CD8-positive, alpha-beta memory T cell (primary cell): ENCODE data around the gene SYVN1. TPM values are rescaled to one million over a fixed set of nuclear protein-coding genes. Genes with fewer than 3 reads are reported as not detected.
A peak's percentile ranks its signal among the peaks of the same experiment; 100 is the strongest.
"Not testable (repeated sequence)": the region's sequence is repeated elsewhere in the genome, so short reads cannot be mapped to it uniquely, and the experiment has no call there.

Source experiments
- CTCF ChIA-PET: fragments of 350-600 bp; sonication (Branson Sonifier 250); formaldehyde crosslinking; loops from one replicate; lab custom pipeline; 2021; ENCODE audit warnings: antibody characterized with exemption; lab: Charles Lee
- POLR2A ChIA-PET: fragments of 350-600 bp; sonication (Branson Sonifier 250); formaldehyde crosslinking; loops from one replicate; lab custom pipeline; 2021; ENCODE audit warnings: antibody characterized with exemption; lab: Charles Lee
- DNase-seq, 5 donors: peaks; one replicate each; pipeline versions ENCODE4 v3.0.0 to v3.0.0-alpha.2; 2020 to 2022; ENCODE audit warnings: mixed read lengths in 1 of 5
- H3K27ac ChIP-seq: one replicate; pipeline ENCODE4 v1.7.0; 2013; ENCODE audit warnings: low read depth, mild to moderate bottlenecking, low read length, moderate library complexity
- H3K27me3 ChIP-seq: 2 replicates; pipeline ENCODE4 v1.7.0; 2013; ENCODE audit warnings: low read length, mild to moderate bottlenecking; ENCODE audit not compliant: insufficient read depth, poor library complexity, severe bottlenecking
- H3K36me3 ChIP-seq: 2 replicates; pipeline ENCODE4 v1.7.0; 2013; ENCODE audit warnings: mild to moderate bottlenecking, low read length, moderate library complexity; ENCODE audit not compliant: insufficient read depth
- H3K4me1 ChIP-seq: 2 replicates; pipeline ENCODE4 v1.7.0; 2013; ENCODE audit warnings: mild to moderate bottlenecking, low read length, moderate library complexity; ENCODE audit not compliant: insufficient read depth
- H3K4me3 ChIP-seq: 2 replicates; pipeline ENCODE4 v1.7.0; 2013; ENCODE audit warnings: mild to moderate bottlenecking, low read length
- H3K9me3 ChIP-seq: 2 replicates; pipeline ENCODE4 v1.7.0; 2013; ENCODE audit warnings: mild to moderate bottlenecking, low read length
- H3K27ac Mint-ChIP-seq, 8 donors: one replicate each; pipeline ENCODE4 v1.8.0; 2020 to 2021; ENCODE audit warnings: mixed read lengths in 8 of 8, mild to moderate bottlenecking in 6 of 8, inconsistent platforms in 3 of 8, moderate library complexity in 3 of 8
- H3K27me3 Mint-ChIP-seq, 2 donors: one replicate each; pipeline ENCODE4 v1.8.0; 2020 to 2021; ENCODE audit warnings: mixed read lengths in 2 of 2, mild to moderate bottlenecking in 1 of 2, moderate library complexity in 1 of 2
- H3K36me3 Mint-ChIP-seq, 3 donors: one replicate each; pipeline ENCODE4 v1.8.0; 2020 to 2021; ENCODE audit warnings: mixed read lengths in 3 of 3, inconsistent platforms in 1 of 3, mild to moderate bottlenecking in 1 of 3
- H3K4me1 Mint-ChIP-seq, 3 donors: one replicate each; pipeline ENCODE4 v1.8.0; 2020 to 2021; ENCODE audit warnings: mixed read lengths in 3 of 3, inconsistent platforms in 1 of 3, mild to moderate bottlenecking in 1 of 3
- H3K4me3 Mint-ChIP-seq, 7 donors: one replicate each; pipeline ENCODE4 v1.8.0; 2020 to 2021; ENCODE audit warnings: mixed read lengths in 7 of 7, mild to moderate bottlenecking in 6 of 7, moderate library complexity in 4 of 7, inconsistent platforms in 2 of 7
- H3K9me3 Mint-ChIP-seq, 5 donors: one replicate each; pipeline ENCODE4 v1.8.0; 2020 to 2022; ENCODE audit warnings: mixed read lengths in 5 of 5, mild to moderate bottlenecking in 3 of 5, moderate library complexity in 2 of 5, inconsistent platforms in 1 of 5
- polyA plus RNA-seq: library from polyadenylated mRNA; unstranded; fragments of 300-500 nt; fragmentation: Illumina TruSeq; gene quantifications from one replicate; pipeline ENCODE4 v1.2.3, GENCODE V29; 2021
- total RNA-seq, 2 experiments: library from RNA; stranded (reverse); gene quantifications; one replicate each; pipeline ENCODE4 v1.2.3, GENCODE V29; 2021

The SYVN1 gene
- 10 to 100 TPM; 35.1 to 39.7 TPM for total RNA-seq
- polyA plus RNA-seq, result 19.6 TPM

GRCh38 chr11:65134240-65134951 is at the start of gene SYVN1:
TSS of gene SYVN1 (minus strand) at chr11:65134519. CDS start at chr11:65133601, 918 bp downstream.
- no peaks in the 10 kb centered on the region for H3K9me3 Mint-ChIP-seq
- POLR2A ChIA-PET, result interaction anchor here (0.7 to 4.0 kb wide), 16 partner anchors 10 to 816 kb away, joined by 3 to 60 read pairs (median 4); partner anchors contain the start of genes ARL2, CAPN1, CDC42EP2 and FAU
- Histone ChIP-seq H3K4me3 (peak within 1 kb of the TSS; percentile 99), H3K27ac (peak within 1 kb of the TSS; percentile 100), H3K27me3 (no peaks in the 10 kb centered on the region), H3K4me1 (peaks cover 31% of the 10 kb centered on the region), H3K9me3 (no peaks in the 10 kb centered on the region), H3K36me3 (peaks cover 34% of the 10 kb centered on the region)
- peaks cover 35 to 52% (median 36%) of the 10 kb centered on the region in 3 donors for H3K4me1 Mint-ChIP-seq
- peaks cover 0 to 55% (median 4%) of the 10 kb centered on the region in 3 donors for H3K36me3 Mint-ChIP-seq
- H3K27me3 Mint-ChIP-seq, result peaks cover 0 to 4% of the 10 kb centered on the region in 2 donors
- CTCF ChIA-PET, result interaction anchor here (0.6 to 2.2 kb wide), 9 partner anchors 12 to 181 kb away, joined by 3 to 9 read pairs (median 4); partner anchors contain the start of genes CDC42EP2, FAU, MRPL49 and VPS51
- H3K27ac Mint-ChIP-seq, result peak within 1 kb of the TSS; percentile 98 to 100 (median 100)
- DNase-seq, result peak; percentile 86 to 95 (median 91)
- peak within 1 kb of the TSS; percentile 94 to 100 (median 98) for H3K4me3 Mint-ChIP-seq

GRCh38 chr11:65183201-65183891 is 49.0 kb upstream of the SYVN1 start:
- H3K4me1 ChIP-seq, result peaks cover 20% of the 10 kb centered on the region
- peak overlapping the region in 7 of 8 donors; percentile 11 to 96 (median 56) for H3K27ac Mint-ChIP-seq
- H3K4me1 Mint-ChIP-seq, result peaks cover 19 to 43% (median 37%) of the 10 kb centered on the region in 3 donors
- no peak overlapping the region for H3K4me3 ChIP-seq
- H3K27ac ChIP-seq, result no peak overlapping the region
- no peaks in the 10 kb centered on the region for H3K27me3 ChIP-seq
- peaks cover 7% of the 10 kb centered on the region for H3K36me3 ChIP-seq
- H3K36me3 Mint-ChIP-seq, result peaks cover 0 to 51% (median 4%) of the 10 kb centered on the region in 3 donors
- CTCF ChIA-PET, result interaction anchor here (1.0 kb wide), 1 partner anchor 14 kb away, joined by 3 read pairs; no protein-coding TSS in a partner anchor
- H3K4me3 Mint-ChIP-seq, result peak overlapping the region; percentile 68 to 94 (median 90)
- H3K27me3 Mint-ChIP-seq, result no peaks in the 10 kb centered on the region
- POLR2A ChIA-PET, result interaction anchor here (1.3 kb wide), 1 partner anchor 105 kb away, joined by 7 read pairs; no protein-coding TSS in a partner anchor
- H3K9me3 Mint-ChIP-seq, result no peaks in the 10 kb centered on the region
- no peaks in the 10 kb centered on the region for H3K9me3 ChIP-seq
- DNase-seq, result no peak

GRCh38 chr11:65182258-65183170 is 48.2 kb upstream of the SYVN1 start:
- H3K27ac Mint-ChIP-seq, result peak overlapping the region in 7 of 8 donors; percentile 74 to 99 (median 87)
- H3K4me1 Mint-ChIP-seq, result peaks cover 19 to 43% (median 37%) of the 10 kb centered on the region in 3 donors
- no peaks in the 10 kb centered on the region for H3K9me3 ChIP-seq
- DNase-seq, result peak in 1 of 5 donors; percentile 16
- no peaks in the 10 kb centered on the region for H3K27me3 Mint-ChIP-seq
- H3K27me3 ChIP-seq, result no peaks in the 10 kb centered on the region
- H3K27ac ChIP-seq, result peak overlapping the region; percentile 86
- ChIA-PET POLR2A (interaction anchor here (0.7 to 1.3 kb wide), 4 partner anchors 17 to 106 kb away, joined by 3 to 7 read pairs (median 5); partner anchors contain the start of gene TM7SF2), CTCF (interaction anchor here (0.6 to 2.0 kb wide), 7 partner anchors 12 to 1102 kb away, joined by 3 to 7 read pairs (median 3); partner anchors contain the start of gene CCDC85B)
- H3K4me3 Mint-ChIP-seq, result peak overlapping the region; percentile 75 to 97 (median 90)
- H3K9me3 Mint-ChIP-seq, result no peaks in the 10 kb centered on the region
- H3K4me1 ChIP-seq, result peaks cover 20% of the 10 kb centered on the region
- H3K36me3 ChIP-seq, result peaks cover 7% of the 10 kb centered on the region
- H3K4me3 ChIP-seq, result peak overlapping the region; percentile 68
- H3K36me3 Mint-ChIP-seq, result peaks cover 0 to 43% (median 4%) of the 10 kb centered on the region in 3 donors

GRCh38 chr11:65181569-65182257 is 47.4 kb upstream of the SYVN1 start, which contains the start of gene CAPN1:
TSS of gene CAPN1 (plus strand) at chr11:65181928. CDS start at chr11:65182702, 774 bp downstream.
- peak; percentile 54 to 85 (median 62) for DNase-seq
- ChIA-PET POLR2A (interaction anchor here (0.7 to 1.3 kb wide), 4 partner anchors 16 to 107 kb away, joined by 3 to 7 read pairs (median 5); partner anchors contain the start of gene TM7SF2), CTCF (interaction anchor here (0.6 to 2.6 kb wide), 12 partner anchors 11 to 1103 kb away, joined by 3 to 13 read pairs (median 4); partner anchors contain the start of genes CCDC85B, FAU, MRPL49 and ZNHIT2)
- Mint-ChIP-seq H3K9me3 (no peaks in the 10 kb centered on the region), H3K4me1 (peaks cover 19 to 43% (median 37%) of the 10 kb centered on the region in 3 donors), H3K36me3 (peaks cover 0 to 35% (median 3%) of the 10 kb centered on the region in 3 donors), H3K4me3 (peak within 1 kb of the TSS; percentile 89 to 97 (median 93)), H3K27me3 (no peaks in the 10 kb centered on the region), H3K27ac (peak within 1 kb of the TSS; percentile 50 to 99 (median 88))
- no peaks in the 10 kb centered on the region for H3K27me3 ChIP-seq
- H3K27ac ChIP-seq, result peak within 1 kb of the TSS; percentile 86
- H3K4me1 ChIP-seq, result peaks cover 20% of the 10 kb centered on the region
- H3K9me3 ChIP-seq, result no peaks in the 10 kb centered on the region
- peaks cover 5% of the 10 kb centered on the region for H3K36me3 ChIP-seq
- peak within 1 kb of the TSS; percentile 76 for H3K4me3 ChIP-seq

- no peaks in the 10 kb centered on the region for H3K36me3 ChIP-seq
- Mint-ChIP-seq H3K27ac (peak overlapping the region in 7 of 8 donors; percentile 50 to 92 (median 78)), H3K4me3 (peak overlapping the region; percentile 89 to 97 (median 93)), H3K27me3 (no peaks in the 10 kb centered on the region), H3K9me3 (no peaks in the 10 kb centered on the region), H3K4me1 (peaks cover 19 to 43% (median 32%) of the 10 kb centered on the region in 3 donors), H3K36me3 (peaks cover 0 to 29% (median 3%) of the 10 kb centered on the region in 3 donors)
- H3K4me1 ChIP-seq, result peaks cover 20% of the 10 kb centered on the region
- DNase-seq, result peak; percentile 35 to 67 (median 50)
- ChIA-PET POLR2A (interaction anchor here (0.7 to 1.0 kb wide), 3 partner anchors 46 to 69 kb away, joined by 3 to 5 read pairs (median 4); partner anchors contain the start of genes FAU, MRPL49 and TM7SF2), CTCF (interaction anchor here (0.7 to 2.6 kb wide), 12 partner anchors 12 to 166 kb away, joined by 3 to 13 read pairs (median 4); partner anchors contain the start of genes FAU, MRPL49, SPDYC and TM7SF2)
- no peaks in the 10 kb centered on the region for H3K9me3 ChIP-seq
- peak overlapping the region; percentile 76 for H3K4me3 ChIP-seq
- no peaks in the 10 kb centered on the region for H3K27me3 ChIP-seq
- peak overlapping the region; percentile 41 for H3K27ac ChIP-seq
These were observed 46.7 kb upstream of the SYVN1 start for GRCh38 chr11:65180877-65181568.

GRCh38 chr11:65174571-65175010 is 40.3 kb upstream of the SYVN1 start:
- H3K4me1 ChIP-seq, H3K36me3 ChIP-seq, H3K4me1 Mint-ChIP-seq, H3K9me3 Mint-ChIP-seq, H3K9me3 ChIP-seq, H3K27ac ChIP-seq, H3K4me3 ChIP-seq, H3K4me3 Mint-ChIP-seq, H3K36me3 Mint-ChIP-seq, H3K27me3 Mint-ChIP-seq, DNase-seq, H3K27me3 ChIP-seq, CTCF ChIA-PET: not testable (repeated sequence)
- H3K27ac Mint-ChIP-seq, result peak overlapping the region in 2 of 8 donors; percentile 32 to 74
- POLR2A ChIA-PET, result interaction anchor here (0.5 kb wide), 1 partner anchor 168 kb away, joined by 4 read pairs; no protein-coding TSS in a partner anchor
